H9 (cell line): ENCODE results near the gene MAP1S. TPM values are rescaled to one million over a fixed set of nuclear protein-coding genes. Genes with fewer than 3 reads are reported as not detected.

ENCODE experiments used
- DNase-seq: peaks from one replicate; pipeline ENCODE4 v3.0.0-alpha.2; 2017
- H2AFZ ChIP-seq: one replicate; pipeline ENCODE4 v1.6.1; 2013; ENCODE audit warnings: mild to moderate bottlenecking, low read length, control low read depth, moderate library complexity
- H2AK5ac ChIP-seq: 2 replicates; pipeline ENCODE4 v1.6.1; 2013; ENCODE audit warnings: low read length, control low read depth, mixed read lengths; ENCODE audit not compliant: insufficient read length
- H2BK120ac ChIP-seq: one replicate; pipeline ENCODE4 v1.6.1; 2013; ENCODE audit warnings: low read depth, mild to moderate bottlenecking, low read length, control low read depth, inconsistent platforms; ENCODE audit not compliant: poor library complexity, severe bottlenecking
- H2BK12ac ChIP-seq: 2 replicates; pipeline ENCODE4 v1.6.1; 2013; ENCODE audit warnings: low read length, control low read depth, mixed read lengths, low read depth; ENCODE audit not compliant: insufficient read length
- H2BK15ac ChIP-seq: 2 replicates; pipeline ENCODE4 v1.6.1; 2013; ENCODE audit warnings: low read depth, low read length, control low read depth
- H2BK20ac ChIP-seq: one replicate; pipeline ENCODE4 v1.6.1; 2013; ENCODE audit warnings: low read depth, mild to moderate bottlenecking, low read length, control low read depth, inconsistent platforms; ENCODE audit not compliant: poor library complexity, severe bottlenecking
- H2BK5ac ChIP-seq: 2 replicates; pipeline ENCODE4 v1.6.1; 2013; ENCODE audit warnings: low read length, control low read depth, mixed read lengths; ENCODE audit not compliant: insufficient read length
- H3K14ac ChIP-seq: 2 replicates; pipeline ENCODE4 v1.6.1; 2013; ENCODE audit warnings: low read length, control low read depth; ENCODE audit not compliant: insufficient read depth
- H3K18ac ChIP-seq: 2 replicates; pipeline ENCODE4 v1.6.1; 2013; ENCODE audit warnings: low read depth, mild to moderate bottlenecking, mixed read lengths, low read length, control low read depth; ENCODE audit not compliant: insufficient read length
- H3K23ac ChIP-seq: 2 replicates; pipeline ENCODE4 v1.6.1; 2013; ENCODE audit warnings: low read length, control low read depth, mixed read lengths, low read depth; ENCODE audit not compliant: insufficient read length
- H3K23me2 ChIP-seq: 2 replicates; pipeline ENCODE4 v1.6.1; 2013; ENCODE audit warnings: low read depth, mild to moderate bottlenecking, mixed read lengths, low read length, control low read depth; ENCODE audit not compliant: insufficient read length, poor library complexity, severe bottlenecking
- H3K27ac ChIP-seq: 2 replicates; pipeline ENCODE4 v1.5.1; 2013; ENCODE audit warnings: low read length, control low read depth, mixed read lengths, low read depth; ENCODE audit not compliant: insufficient read length
- H3K27me3 ChIP-seq: 2 replicates; pipeline ENCODE4 v1.6.1; 2013; ENCODE audit warnings: low read length, control low read depth, inconsistent platforms; ENCODE audit not compliant: insufficient read depth
- H3K4ac ChIP-seq: 2 replicates; pipeline ENCODE4 v1.6.1; 2013; ENCODE audit warnings: low read depth, mild to moderate bottlenecking, control low read depth, inconsistent platforms, low read length, moderate library complexity
- H3K4me1 ChIP-seq: 2 replicates; pipeline ENCODE4 v1.6.1; 2013; ENCODE audit warnings: low read length, control low read depth, inconsistent platforms; ENCODE audit not compliant: insufficient read depth
- H3K4me2 ChIP-seq: 2 replicates; pipeline ENCODE4 v1.6.1; 2013; ENCODE audit warnings: low read length, control low read depth, mixed read lengths; ENCODE audit not compliant: insufficient read length, insufficient read depth
- H3K56ac ChIP-seq: 2 replicates; pipeline ENCODE4 v1.6.1; 2013; ENCODE audit warnings: low read depth, mild to moderate bottlenecking, mixed read lengths, low read length, control low read depth; ENCODE audit not compliant: insufficient read length
- H3K79me1 ChIP-seq: 2 replicates; pipeline ENCODE4 v1.6.1; 2013; ENCODE audit warnings: low read depth, mild to moderate bottlenecking, moderate library complexity, low read length, control low read depth, inconsistent platforms; ENCODE audit not compliant: insufficient read depth, poor library complexity, severe bottlenecking
- H3K79me2 ChIP-seq: 2 replicates; pipeline ENCODE4 v1.6.1; 2013; ENCODE audit warnings: low read length, control low read depth, inconsistent platforms; ENCODE audit not compliant: insufficient read depth
- H3K9ac ChIP-seq: 2 replicates; pipeline ENCODE4 v1.6.1; 2013; ENCODE audit warnings: low read length, control low read depth, mixed read lengths; ENCODE audit not compliant: insufficient read length; ENCODE audit errors: extremely low read depth
- H3K9me3 ChIP-seq: one replicate; pipeline ENCODE4 v1.6.1; 2013; ENCODE audit warnings: low read depth, low read length, inconsistent platforms; ENCODE audit not compliant: control insufficient read depth
- H3T11ph ChIP-seq: one replicate; pipeline ENCODE4 v1.6.1; 2013; ENCODE audit warnings: mild to moderate bottlenecking, low read length, control low read depth, inconsistent platforms
- H4K20me1 ChIP-seq: one replicate; pipeline ENCODE4 v1.6.1; 2013; ENCODE audit not compliant: control insufficient read depth, insufficient read length, insufficient read depth
- H4K5ac ChIP-seq: 2 replicates; pipeline ENCODE4 v1.6.1; 2013; ENCODE audit warnings: low read depth, mild to moderate bottlenecking, mixed read lengths, low read length, control low read depth; ENCODE audit not compliant: insufficient read length
- H4K8ac ChIP-seq: replicated peaks from 2 replicates; pipeline ENCODE4 v1.6.1; 2013; ENCODE audit warnings: low read length, control low read depth, mixed read lengths, low read depth; ENCODE audit not compliant: insufficient read length
- H4K91ac ChIP-seq: 2 replicates; pipeline ENCODE4 v1.6.1; 2013; ENCODE audit warnings: low read depth, mild to moderate bottlenecking, moderate library complexity, mixed read lengths, low read length, control low read depth; ENCODE audit not compliant: insufficient read length
- H3K27ac Mint-ChIP-seq, 3 experiments: 2 replicates in 2 of 3; 3 replicates in 1 of 3; pipeline ENCODE4 v1.8.0; 2020 to 2021; ENCODE audit warnings: mixed read lengths in 3 of 3, mild to moderate bottlenecking in 1 of 3, moderate library complexity in 1 of 3
- H3K27me3 Mint-ChIP-seq: 2 replicates; pipeline ENCODE4 v1.8.0; 2021; ENCODE audit warnings: low read depth, mild to moderate bottlenecking, moderate library complexity, mixed read lengths
- H3K36me3 Mint-ChIP-seq, 3 experiments: 2 replicates in 2 of 3; 3 replicates in 1 of 3; pipeline ENCODE4 v1.8.0; 2020 to 2021; ENCODE audit warnings: low read depth in 3 of 3, mixed read lengths in 3 of 3; ENCODE audit not compliant: insufficient read depth in 1 of 3
- H3K4me1 Mint-ChIP-seq, 2 experiments: 2 replicates each; pipeline ENCODE4 v1.8.0; 2020; ENCODE audit warnings: mixed read lengths in 2 of 2
- H3K4me3 Mint-ChIP-seq, 2 experiments: 2 replicates in 1 of 2; 3 replicates in 1 of 2; pipeline ENCODE4 v1.8.0; 2020 to 2021; ENCODE audit warnings: mild to moderate bottlenecking in 2 of 2, mixed read lengths in 2 of 2, moderate library complexity in 1 of 2
- H3K9me3 Mint-ChIP-seq, 2 experiments: 2 replicates in 1 of 2; 3 replicates in 1 of 2; pipeline ENCODE4 v1.8.0; 2020; ENCODE audit warnings: mild to moderate bottlenecking in 2 of 2, mixed read lengths in 2 of 2, moderate library complexity in 1 of 2
- WGBS: extraction: QIAGEN DNeasy Blood & Tissue Kit; methylation state at CpG from one replicate; pipeline ENCODE4 v1.1.7; 2013; ENCODE audit warnings: missing lambda C conversion rate, low lambda C conversion rate, mixed read lengths; ENCODE audit not compliant: insufficient read length; ENCODE audit errors: extremely low coverage; 5-methylcytosine and 5-hydroxymethylcytosine counted together
- total RNA-seq: library from RNA; stranded (reverse); gene quantifications from 2 replicates; pipeline ENCODE4 v1.2.1, GENCODE V29; 2021
- TF ChIP-seq, protein P1 (sequence below): fragments of 200-600 bp; sonication (generic); conservative IDR thresholded peaks from 3 replicates; pipeline ENCODE4 v1.8.0; 2021; ENCODE audit warnings: antibody characterized with exemption, mild to moderate bottlenecking

MAP1S gene
- total RNA-seq, 1 experiment from 2014 or later: 160 TPM

DNA sequence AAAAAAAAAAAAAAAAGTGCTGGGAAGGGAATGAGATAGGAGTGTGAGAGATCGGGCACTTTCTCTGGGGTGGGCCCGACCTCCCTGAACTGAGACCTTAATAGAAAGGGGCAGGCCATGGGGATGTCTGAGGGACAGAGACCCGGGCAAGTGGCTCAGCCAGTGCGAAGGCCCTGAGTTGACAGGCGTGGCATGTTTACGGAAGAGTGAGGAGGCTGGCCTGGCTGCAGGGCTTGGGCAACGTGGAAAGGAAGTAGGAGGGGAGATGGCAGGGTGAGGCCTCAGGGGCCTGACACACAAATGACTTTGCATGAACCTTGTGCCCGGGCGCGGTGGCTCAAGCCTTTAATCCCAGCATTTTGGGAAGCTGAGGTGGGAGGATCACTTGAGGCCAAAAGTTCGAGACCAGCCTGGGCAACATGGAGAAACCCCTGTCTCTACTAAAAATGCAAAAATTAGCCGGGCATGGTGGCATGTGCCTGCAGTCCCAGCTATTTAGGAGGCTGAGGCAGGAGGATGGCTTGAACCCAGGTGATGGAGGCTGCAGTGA, 45.9 kb downstream of the MAP1S start:
- Histone ChIP-seq H3T11ph (no peak overlapping the region), H2BK20ac (no peak overlapping the region), H3K23ac (no peak overlapping the region), H3K4me1 (no peaks in the 10 kb centered on the region), H2AFZ (no peak overlapping the region), H3K4me2 (no peak overlapping the region), H2BK15ac (no peak overlapping the region), H4K91ac (no peak overlapping the region), H2BK5ac (no peak overlapping the region), H4K20me1 (no peaks in the 10 kb centered on the region), H3K79me2 (no peaks in the 10 kb centered on the region), H2BK12ac (no peak overlapping the region), H3K14ac (no peak overlapping the region), H3K56ac (no peak overlapping the region), H3K23me2 (no peaks in the 10 kb centered on the region), H3K9ac (no peak overlapping the region), H3K79me1 (no peaks in the 10 kb centered on the region), H3K27ac (no peak overlapping the region), H3K18ac (no peak overlapping the region), H4K5ac (no peak overlapping the region), H3K4ac (no peak overlapping the region), H4K8ac (no peak overlapping the region), H2AK5ac (no peak overlapping the region), H3K9me3 (no peaks in the 10 kb centered on the region), H3K27me3 (no peaks in the 10 kb centered on the region), H2BK120ac (no peak overlapping the region)
- Mint-ChIP-seq H3K27ac (peak overlapping the region in 1 of 3 experiments; percentile 37; a peak in 2 of 7 replicates), H3K4me3 (0 out of 5 replicates have a peak overlapping the region, but pooled peaks of 1 of the 2 experiments have one; percentile 46), H3K9me3 (no peaks in the 10 kb centered on the region; a peak in 2 of 5 replicates), H3K36me3 (peaks cover 1 to 17% (median 2%) of the 10 kb centered on the region in 3 experiments), H3K27me3 (no peaks in the 10 kb centered on the region), H3K4me1 (peaks cover 5 to 13% of the 10 kb centered on the region in 2 experiments)
- no peak for DNase-seq
- TF ChIP-seq, protein P1, sequence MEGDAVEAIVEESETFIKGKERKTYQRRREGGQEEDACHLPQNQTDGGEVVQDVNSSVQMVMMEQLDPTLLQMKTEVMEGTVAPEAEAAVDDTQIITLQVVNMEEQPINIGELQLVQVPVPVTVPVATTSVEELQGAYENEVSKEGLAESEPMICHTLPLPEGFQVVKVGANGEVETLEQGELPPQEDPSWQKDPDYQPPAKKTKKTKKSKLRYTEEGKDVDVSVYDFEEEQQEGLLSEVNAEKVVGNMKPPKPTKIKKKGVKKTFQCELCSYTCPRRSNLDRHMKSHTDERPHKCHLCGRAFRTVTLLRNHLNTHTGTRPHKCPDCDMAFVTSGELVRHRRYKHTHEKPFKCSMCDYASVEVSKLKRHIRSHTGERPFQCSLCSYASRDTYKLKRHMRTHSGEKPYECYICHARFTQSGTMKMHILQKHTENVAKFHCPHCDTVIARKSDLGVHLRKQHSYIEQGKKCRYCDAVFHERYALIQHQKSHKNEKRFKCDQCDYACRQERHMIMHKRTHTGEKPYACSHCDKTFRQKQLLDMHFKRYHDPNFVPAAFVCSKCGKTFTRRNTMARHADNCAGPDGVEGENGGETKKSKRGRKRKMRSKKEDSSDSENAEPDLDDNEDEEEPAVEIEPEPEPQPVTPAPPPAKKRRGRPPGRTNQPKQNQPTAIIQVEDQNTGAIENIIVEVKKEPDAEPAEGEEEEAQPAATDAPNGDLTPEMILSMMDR: no peak
- WGBS: no CpG with 5 or more reads among the region's 12 CpGs
